ENCODE results near the gene B3GNT3.

GRCh38 chr19:17811681-17812080 is 16.7 kb downstream of the B3GNT3 start:
- TF ChIP-seq POLR2A (IDR thresholded peaks at IDR 0.05): no peak
- TF ChIP-seq, protein P1, sequence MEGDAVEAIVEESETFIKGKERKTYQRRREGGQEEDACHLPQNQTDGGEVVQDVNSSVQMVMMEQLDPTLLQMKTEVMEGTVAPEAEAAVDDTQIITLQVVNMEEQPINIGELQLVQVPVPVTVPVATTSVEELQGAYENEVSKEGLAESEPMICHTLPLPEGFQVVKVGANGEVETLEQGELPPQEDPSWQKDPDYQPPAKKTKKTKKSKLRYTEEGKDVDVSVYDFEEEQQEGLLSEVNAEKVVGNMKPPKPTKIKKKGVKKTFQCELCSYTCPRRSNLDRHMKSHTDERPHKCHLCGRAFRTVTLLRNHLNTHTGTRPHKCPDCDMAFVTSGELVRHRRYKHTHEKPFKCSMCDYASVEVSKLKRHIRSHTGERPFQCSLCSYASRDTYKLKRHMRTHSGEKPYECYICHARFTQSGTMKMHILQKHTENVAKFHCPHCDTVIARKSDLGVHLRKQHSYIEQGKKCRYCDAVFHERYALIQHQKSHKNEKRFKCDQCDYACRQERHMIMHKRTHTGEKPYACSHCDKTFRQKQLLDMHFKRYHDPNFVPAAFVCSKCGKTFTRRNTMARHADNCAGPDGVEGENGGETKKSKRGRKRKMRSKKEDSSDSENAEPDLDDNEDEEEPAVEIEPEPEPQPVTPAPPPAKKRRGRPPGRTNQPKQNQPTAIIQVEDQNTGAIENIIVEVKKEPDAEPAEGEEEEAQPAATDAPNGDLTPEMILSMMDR (IDR thresholded peaks at IDR 0.05): no peak
